ENCODE measurements around the gene CACNG1. TPM values are rescaled to one million over a fixed set of nuclear protein-coding genes. Genes with fewer than 3 reads are reported as not detected.

CACNG1 gene
- total RNA-seq, 1 experiment from 2014 or later, result not detected

- Mint-ChIP-seq H3K4me1 (ENCODE audit: low read depth, unreplicated experiment) (no peaks in the 10 kb centered on the region), H3K27ac (ENCODE audit: unreplicated experiment) (no peak overlapping the region), H3K9me3 (ENCODE audit: low read depth, unreplicated experiment) (no peaks in the 10 kb centered on the region), H3K4me3 (ENCODE audit: low read depth, unreplicated experiment) (no peak overlapping the region), H3K36me3 (ENCODE audit: insufficient read depth, unreplicated experiment) (no peaks in the 10 kb centered on the region), H3K27me3 (ENCODE audit: unreplicated experiment) (no peaks in the 10 kb centered on the region)
- CTCF ChIA-PET, result no interaction called here
- no TSS peak for BruUV-seq (replicated peaks)
- intact Hi-C loops (cut with micrococcal nuclease; ENCODE audit: unreplicated experiment), result no loop called here
- no peak for DNase-seq
- TF ChIP-seq, protein P1, sequence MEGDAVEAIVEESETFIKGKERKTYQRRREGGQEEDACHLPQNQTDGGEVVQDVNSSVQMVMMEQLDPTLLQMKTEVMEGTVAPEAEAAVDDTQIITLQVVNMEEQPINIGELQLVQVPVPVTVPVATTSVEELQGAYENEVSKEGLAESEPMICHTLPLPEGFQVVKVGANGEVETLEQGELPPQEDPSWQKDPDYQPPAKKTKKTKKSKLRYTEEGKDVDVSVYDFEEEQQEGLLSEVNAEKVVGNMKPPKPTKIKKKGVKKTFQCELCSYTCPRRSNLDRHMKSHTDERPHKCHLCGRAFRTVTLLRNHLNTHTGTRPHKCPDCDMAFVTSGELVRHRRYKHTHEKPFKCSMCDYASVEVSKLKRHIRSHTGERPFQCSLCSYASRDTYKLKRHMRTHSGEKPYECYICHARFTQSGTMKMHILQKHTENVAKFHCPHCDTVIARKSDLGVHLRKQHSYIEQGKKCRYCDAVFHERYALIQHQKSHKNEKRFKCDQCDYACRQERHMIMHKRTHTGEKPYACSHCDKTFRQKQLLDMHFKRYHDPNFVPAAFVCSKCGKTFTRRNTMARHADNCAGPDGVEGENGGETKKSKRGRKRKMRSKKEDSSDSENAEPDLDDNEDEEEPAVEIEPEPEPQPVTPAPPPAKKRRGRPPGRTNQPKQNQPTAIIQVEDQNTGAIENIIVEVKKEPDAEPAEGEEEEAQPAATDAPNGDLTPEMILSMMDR (IDR thresholded peaks at IDR 0.05; ENCODE audit: unreplicated experiment), result no peak
Observed at GRCh38 chr17:67058036-67058435, 13.7 kb downstream of the CACNG1 start.

GRCh38 chr17:67059372-67059771 is 15.0 kb downstream of the CACNG1 start:
- Mint-ChIP-seq H3K4me3 (ENCODE audit: low read depth, unreplicated experiment) (no peak overlapping the region), H3K36me3 (ENCODE audit: insufficient read depth, unreplicated experiment) (no peaks in the 10 kb centered on the region), H3K27me3 (ENCODE audit: unreplicated experiment) (no peaks in the 10 kb centered on the region), H3K9me3 (ENCODE audit: low read depth, unreplicated experiment) (no peaks in the 10 kb centered on the region), H3K27ac (ENCODE audit: unreplicated experiment) (no peak overlapping the region), H3K4me1 (ENCODE audit: low read depth, unreplicated experiment) (no peaks in the 10 kb centered on the region)
- CTCF ChIA-PET, result interaction anchor here (0.6 kb wide), 1 partner anchor 65 kb away, joined by 3 read pairs; no protein-coding TSS in a partner anchor
- TF ChIP-seq, protein P1 (IDR thresholded peaks at IDR 0.05; ENCODE audit: unreplicated experiment), result no peak
- intact Hi-C loops (cut with micrococcal nuclease; ENCODE audit: unreplicated experiment), result no loop called here
- no TSS peak for BruUV-seq (replicated peaks)
- no peak for DNase-seq

GRCh38 chr17:67063141-67063540 is 18.8 kb downstream of the CACNG1 start:
- DNase-seq, result no peak
- H3K27ac Mint-ChIP-seq (ENCODE audit: unreplicated experiment), result no peak overlapping the region
- no peak overlapping the region for H3K4me3 Mint-ChIP-seq (ENCODE audit: low read depth, unreplicated experiment)
- H3K36me3 Mint-ChIP-seq (ENCODE audit: insufficient read depth, unreplicated experiment), result no peaks in the 10 kb centered on the region
- intact Hi-C loops (cut with micrococcal nuclease; ENCODE audit: unreplicated experiment), result no loop called here
- TF ChIP-seq, protein P1 (IDR thresholded peaks at IDR 0.05; ENCODE audit: unreplicated experiment), result no peak
- BruUV-seq (replicated peaks), result no TSS peak
- H3K27me3 Mint-ChIP-seq (ENCODE audit: unreplicated experiment), result no peaks in the 10 kb centered on the region
- no peaks in the 10 kb centered on the region for H3K4me1 Mint-ChIP-seq (ENCODE audit: low read depth, unreplicated experiment)
- CTCF ChIA-PET, result no interaction called here
- H3K9me3 Mint-ChIP-seq (ENCODE audit: low read depth, unreplicated experiment), result no peaks in the 10 kb centered on the region

GRCh38 chr17:67066717-67067116 is 22.4 kb downstream of the CACNG1 start:
- no peaks in the 10 kb centered on the region for H3K36me3 Mint-ChIP-seq (ENCODE audit: insufficient read depth, unreplicated experiment)
- H3K27me3 Mint-ChIP-seq (ENCODE audit: unreplicated experiment), result no peaks in the 10 kb centered on the region
- no peak overlapping the region for H3K4me3 Mint-ChIP-seq (ENCODE audit: low read depth, unreplicated experiment)
- BruUV-seq (replicated peaks), result TSS peak; percentile 7
- CTCF ChIA-PET, result interaction anchor here (1.2 kb wide), 1 partner anchor 9 kb away, joined by 3 read pairs; no protein-coding TSS in a partner anchor
- TF ChIP-seq, protein P1 (IDR thresholded peaks at IDR 0.05; ENCODE audit: unreplicated experiment), result no peak
- H3K4me1 Mint-ChIP-seq (ENCODE audit: low read depth, unreplicated experiment), result no peaks in the 10 kb centered on the region
- DNase-seq, result no peak
- intact Hi-C loops (cut with micrococcal nuclease; ENCODE audit: unreplicated experiment), result no loop called here
- no peak overlapping the region for H3K27ac Mint-ChIP-seq (ENCODE audit: unreplicated experiment)
- H3K9me3 Mint-ChIP-seq (ENCODE audit: low read depth, unreplicated experiment), result no peaks in the 10 kb centered on the region
